ENCODE results near the gene SPINT1.

SPINT1 gene

GRCh38 chr15:40836020-40836419 lies 7.8 kb upstream of the SPINT1 start:
- H3K4me2 ChIP-seq (ENCODE audit: low read length), result no peak overlapping the region
- no peaks in the 10 kb centered on the region for H3K4me1 ChIP-seq
- no peak overlapping the region for H3K4me3 ChIP-seq (ENCODE audit: low read depth, low read length)
- no peak overlapping the region for H3K9ac ChIP-seq
- no peak overlapping the region for H3K27ac ChIP-seq
- no peak overlapping the region for H2AFZ ChIP-seq
- no peaks in the 10 kb centered on the region for H3K79me2 ChIP-seq
- TF ChIP-seq CTCF (IDR thresholded peaks at IDR 0.05), result no peak
- H3K36me3 ChIP-seq (ENCODE audit: control insufficient read depth, insufficient read depth, low read length), result no peaks in the 10 kb centered on the region
- H3K27me3 ChIP-seq (ENCODE audit: control insufficient read depth, insufficient read depth, low read length), result no peaks in the 10 kb centered on the region
- H3K9me3 ChIP-seq (ENCODE audit: control insufficient read depth, low read length), result no peaks in the 10 kb centered on the region

GRCh38 chr15:40838756-40839155 lies 5.1 kb upstream of the SPINT1 start:
- Histone ChIP-seq H3K36me3 (ENCODE audit: control insufficient read depth, insufficient read depth, low read length) (no peaks in the 10 kb centered on the region), H3K4me1 (no peaks in the 10 kb centered on the region), H2AFZ (no peak overlapping the region), H3K4me3 (ENCODE audit: low read depth, low read length) (no peak overlapping the region), H3K9ac (no peak overlapping the region), H3K27ac (no peak overlapping the region), H3K4me2 (ENCODE audit: low read length) (no peak overlapping the region), H3K79me2 (peaks cover 2% of the 10 kb centered on the region), H3K9me3 (ENCODE audit: control insufficient read depth, low read length) (no peaks in the 10 kb centered on the region), H3K27me3 (ENCODE audit: control insufficient read depth, insufficient read depth, low read length) (no peaks in the 10 kb centered on the region)
- TF ChIP-seq CTCF (IDR thresholded peaks at IDR 0.05), result no peak

GRCh38 chr15:40841741-40842140 lies 2.1 kb upstream of the SPINT1 start:
- no peak overlapping the region for H3K27ac ChIP-seq
- H3K9ac ChIP-seq, result no peak overlapping the region
- H3K27me3 ChIP-seq (ENCODE audit: control insufficient read depth, insufficient read depth, low read length), result no peaks in the 10 kb centered on the region
- TF ChIP-seq CTCF (IDR thresholded peaks at IDR 0.05), result no peak
- H3K9me3 ChIP-seq (ENCODE audit: control insufficient read depth, low read length), result no peaks in the 10 kb centered on the region
- no peak overlapping the region for H3K4me2 ChIP-seq (ENCODE audit: low read length)
- peaks cover 4% of the 10 kb centered on the region for H3K4me1 ChIP-seq
- H3K79me2 ChIP-seq, result peaks cover 12% of the 10 kb centered on the region
- H2AFZ ChIP-seq, result no peak overlapping the region
- H3K4me3 ChIP-seq (ENCODE audit: low read depth, low read length), result no peak overlapping the region
- H3K36me3 ChIP-seq (ENCODE audit: control insufficient read depth, insufficient read depth, low read length), result no peaks in the 10 kb centered on the region

- peaks cover 16% of the 10 kb centered on the region for H3K79me2 ChIP-seq
- peak overlapping the region; percentile 56 for H2AFZ ChIP-seq
- TF ChIP-seq CTCF (IDR thresholded peaks at IDR 0.05), result no peak
- no peaks in the 10 kb centered on the region for H3K9me3 ChIP-seq (ENCODE audit: control insufficient read depth, low read length)
- no peaks in the 10 kb centered on the region for H3K36me3 ChIP-seq (ENCODE audit: control insufficient read depth, insufficient read depth, low read length)
- H3K27me3 ChIP-seq (ENCODE audit: control insufficient read depth, insufficient read depth, low read length), result no peaks in the 10 kb centered on the region
- H3K27ac ChIP-seq, result peak overlapping the region; percentile 86
- peak overlapping the region; percentile 88 for H3K4me3 ChIP-seq (ENCODE audit: low read depth, low read length)
- no peak overlapping the region for H3K9ac ChIP-seq
- H3K4me2 ChIP-seq (ENCODE audit: low read length), result peak overlapping the region; percentile 70
- H3K4me1 ChIP-seq, result peaks cover 7% of the 10 kb centered on the region
Measured at GRCh38 chr15:40843261-40843884, 475 bp upstream of the SPINT1 start.

GRCh38 chr15:40844696-40845030 lies 815 bp downstream of the SPINT1 start:
- Histone ChIP-seq H3K4me2 (ENCODE audit: low read length) (peak overlapping the region; percentile 97), H3K9ac (no peak overlapping the region), H3K27ac (peak overlapping the region; percentile 86), H3K27me3 (ENCODE audit: control insufficient read depth, insufficient read depth, low read length) (no peaks in the 10 kb centered on the region), H3K4me1 (peaks cover 7% of the 10 kb centered on the region), H3K9me3 (ENCODE audit: control insufficient read depth, low read length) (no peaks in the 10 kb centered on the region), H3K79me2 (peaks cover 16% of the 10 kb centered on the region), H2AFZ (peak overlapping the region; percentile 74), H3K4me3 (ENCODE audit: low read depth, low read length) (peak overlapping the region; percentile 88), H3K36me3 (ENCODE audit: control insufficient read depth, insufficient read depth, low read length) (no peaks in the 10 kb centered on the region)
- TF ChIP-seq CTCF (IDR thresholded peaks at IDR 0.05), result no peak
